Measurements from ENCODE around the gene SLC27A5. TPM values are rescaled to one million over a fixed set of nuclear protein-coding genes. Genes with fewer than 3 reads are reported as not detected.
A peak's percentile ranks its signal among the peaks of the same experiment; 100 is the strongest.

SLC27A5 gene
- total and polyA plus RNA-seq, 2 of the 13 experiments (the other 11 are each of a cell fraction or from before 2014, with no cell fraction given): 30.3 to 40.2 TPM

- TF ChIP-seq, protein P1, sequence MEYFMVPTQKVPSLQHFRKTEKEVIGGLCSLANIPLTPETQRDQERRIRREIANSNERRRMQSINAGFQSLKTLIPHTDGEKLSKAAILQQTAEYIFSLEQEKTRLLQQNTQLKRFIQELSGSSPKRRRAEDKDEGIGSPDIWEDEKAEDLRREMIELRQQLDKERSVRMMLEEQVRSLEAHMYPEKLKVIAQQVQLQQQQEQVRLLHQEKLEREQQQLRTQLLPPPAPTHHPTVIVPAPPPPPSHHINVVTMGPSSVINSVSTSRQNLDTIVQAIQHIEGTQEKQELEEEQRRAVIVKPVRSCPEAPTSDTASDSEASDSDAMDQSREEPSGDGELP (IDR thresholded peaks at IDR 0.05; ENCODE audit: borderline replicate concordance, low read depth): peak; percentile 60; the same call in 1 of the 2 replicates
- 0 out of 2 replicates have a peak, but pooled peaks have one; percentile 10 for TF ChIP-seq GATA4 (IDR thresholded peaks at IDR 0.05; ENCODE audit: borderline replicate concordance, low read depth)
- peak; percentile 54 for TF ChIP-seq ZNF407 (CRISPR knock-in tag; IDR thresholded peaks at IDR 0.05; ENCODE audit: not compliant biosample characterization)
- TF ChIP-seq CAMTA2 (CRISPR knock-in tag; IDR thresholded peaks at IDR 0.05; ENCODE audit: borderline replicate concordance): no peak
- TF ChIP-seq ZNF512 (CRISPR knock-in tag; IDR thresholded peaks at IDR 0.05): no peak
- TF ChIP-seq, protein P2, sequence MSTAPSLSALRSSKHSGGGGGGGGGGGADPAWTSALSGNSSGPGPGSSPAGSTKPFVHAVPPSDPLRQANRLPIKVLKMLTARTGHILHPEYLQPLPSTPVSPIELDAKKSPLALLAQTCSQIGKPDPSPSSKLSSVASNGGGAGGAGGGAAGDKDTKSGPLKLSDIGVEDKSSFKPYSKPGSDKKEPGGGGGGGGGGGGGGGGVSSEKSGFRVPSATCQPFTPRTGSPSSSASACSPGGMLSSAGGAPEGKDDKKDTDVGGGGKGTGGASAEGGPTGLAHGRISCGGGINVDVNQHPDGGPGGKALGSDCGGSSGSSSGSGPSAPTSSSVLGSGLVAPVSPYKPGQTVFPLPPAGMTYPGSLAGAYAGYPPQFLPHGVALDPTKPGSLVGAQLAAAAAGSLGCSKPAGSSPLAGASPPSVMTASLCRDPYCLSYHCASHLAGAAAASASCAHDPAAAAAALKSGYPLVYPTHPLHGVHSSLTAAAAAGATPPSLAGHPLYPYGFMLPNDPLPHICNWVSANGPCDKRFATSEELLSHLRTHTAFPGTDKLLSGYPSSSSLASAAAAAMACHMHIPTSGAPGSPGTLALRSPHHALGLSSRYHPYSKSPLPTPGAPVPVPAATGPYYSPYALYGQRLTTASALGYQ (CRISPR knock-in tag; IDR thresholded peaks at IDR 0.05): peak; percentile 56
- TF ChIP-seq PRDM15 (CRISPR knock-in tag; IDR thresholded peaks at IDR 0.05): no peak
- peak; percentile 62; the same call in 1 of the 2 replicates for TF ChIP-seq ATF7-NPFF (CRISPR knock-in tag; IDR thresholded peaks at IDR 0.05; ENCODE audit: low read depth)
- TF ChIP-seq ZSCAN9 (CRISPR knock-in tag; IDR thresholded peaks at IDR 0.05; ENCODE audit: borderline replicate concordance): no peak; the same call in 1 of the 2 replicates
- peak; percentile 88 for TF ChIP-seq ZFX (CRISPR knock-in tag; IDR thresholded peaks at IDR 0.05; ENCODE audit: low read depth)
Measured at GRCh38 chr19:58558623-58559274, 47.0 kb upstream of the SLC27A5 start (continued).

Data from HepG2 (cell line).